ENCODE measurements around the gene STATH.
"Not testable (repeated sequence)": the region's sequence is repeated elsewhere in the genome, so short reads cannot be mapped to it uniquely, and the experiment has no call there.

The STATH gene, protein sequence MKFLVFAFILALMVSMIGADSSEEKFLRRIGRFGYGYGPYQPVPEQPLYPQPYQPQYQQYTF

DNA sequence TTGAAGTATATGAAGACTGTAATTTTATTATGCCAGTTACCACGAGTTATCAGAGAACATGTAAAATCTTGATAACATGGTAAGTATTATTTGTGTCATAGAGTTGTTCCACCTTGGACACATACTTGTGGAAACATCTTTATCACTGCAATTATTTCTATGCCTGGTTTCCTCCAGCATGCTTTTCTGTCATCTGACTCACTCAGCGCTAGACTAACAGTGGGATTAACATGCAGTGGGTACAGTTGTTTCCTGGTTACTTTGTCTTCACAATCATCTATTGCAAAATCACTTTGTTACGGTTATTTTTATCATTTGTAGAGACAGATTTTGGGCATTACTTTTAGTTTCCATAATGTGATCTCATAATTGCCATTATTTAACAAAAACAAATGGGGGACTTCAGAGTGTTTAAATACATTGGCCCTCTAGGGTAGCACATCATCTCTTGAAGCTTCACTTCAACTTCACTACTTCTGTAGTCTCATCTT, at the start of gene STATH:
STATH (plus strand) TSS at position 441 of the 491 bp plus-strand sequence. CDS start 2,472 bp downstream, outside the sequence.
- no peak for DNase-seq

DNA sequence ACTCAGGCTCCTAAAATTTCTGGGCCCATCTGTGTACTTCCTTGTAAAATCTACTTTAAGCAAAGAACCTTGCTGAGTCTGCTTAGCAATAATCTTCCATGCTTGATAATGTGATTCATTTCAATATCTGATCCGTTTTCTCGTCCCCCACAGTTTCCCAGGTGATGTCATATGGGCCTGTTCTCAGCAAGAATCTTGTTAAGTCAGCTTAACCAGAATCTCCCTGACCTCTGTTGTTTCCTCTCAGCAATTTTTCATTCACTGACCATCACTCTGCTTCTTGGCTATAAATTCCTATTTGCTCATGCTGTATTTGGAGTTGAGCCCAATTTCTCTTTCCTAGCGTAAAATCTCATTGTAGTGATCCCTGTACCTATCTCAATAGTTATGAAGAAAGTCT, 44.2 kb upstream of the STATH start:
- no peak for DNase-seq

DNA sequence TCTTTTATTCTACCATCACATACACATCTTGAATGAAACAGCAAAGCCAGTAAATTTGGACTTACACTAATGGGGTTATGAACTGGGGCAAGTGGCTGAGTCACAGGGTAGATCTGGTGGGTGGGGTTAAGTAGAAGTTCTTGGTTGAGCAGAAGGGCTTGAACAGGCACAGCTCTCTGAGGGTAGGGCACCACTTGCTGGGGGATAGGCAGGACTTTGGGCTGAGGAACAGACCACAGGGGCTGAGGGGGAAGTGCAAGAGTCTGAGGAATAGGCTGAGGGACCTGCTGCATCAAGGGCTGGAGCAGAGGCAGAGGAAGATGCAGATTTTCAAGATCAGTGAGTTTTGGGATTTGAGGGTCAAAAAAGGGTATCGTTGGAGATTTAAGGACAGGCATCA, 38.6 kb upstream of the STATH start:
- DNase-seq: no peak

DNA sequence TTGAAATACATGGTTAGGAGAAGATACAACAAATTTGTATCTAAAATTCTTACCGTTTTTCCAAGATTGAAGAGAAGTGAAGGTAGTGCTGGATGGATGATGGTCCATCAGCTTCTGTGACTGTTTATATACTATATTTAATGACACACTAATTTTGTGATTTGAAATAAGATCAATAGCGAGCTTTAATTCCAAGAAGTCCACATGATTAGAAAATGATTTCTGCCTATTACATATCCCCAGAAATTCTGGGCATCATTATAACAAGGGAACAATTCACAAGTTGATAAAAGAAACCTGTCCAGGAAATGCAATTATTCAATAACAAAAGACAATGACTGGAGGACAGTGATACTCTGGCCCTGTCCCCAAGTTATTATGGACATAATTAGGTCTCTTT, 30.1 kb upstream of the STATH start, which contains the start of gene CSN2:
CSN2 (minus strand) TSS at position 101 of the 400 bp plus-strand sequence. CDS start 4,733 bp downstream, outside the sequence.
- no peak for DNase-seq

- no peak for DNase-seq
Measured at GRCh38 chr4:69970071-69970470, 25.7 kb upstream of the STATH start.

DNA sequence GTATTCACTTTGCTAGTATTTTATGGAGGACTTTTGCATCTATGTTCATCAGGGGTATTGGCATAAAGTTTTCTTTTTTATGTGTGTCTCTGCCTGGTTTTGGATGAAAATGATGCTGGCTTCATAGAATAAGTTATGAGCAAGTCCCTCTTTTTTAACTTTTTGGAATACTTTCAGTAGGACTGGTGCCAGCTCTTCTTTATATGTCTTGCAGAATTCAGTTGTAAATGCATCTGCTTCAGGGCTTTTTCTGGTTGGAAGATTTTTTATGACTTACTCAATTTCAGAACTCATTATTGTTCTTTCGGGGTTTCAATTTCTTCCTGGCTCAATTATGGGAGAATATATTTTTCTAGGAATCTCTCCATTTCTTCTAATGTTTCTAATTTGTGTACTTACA, 21.1 kb upstream of the STATH start:
- no peak for DNase-seq

DNA sequence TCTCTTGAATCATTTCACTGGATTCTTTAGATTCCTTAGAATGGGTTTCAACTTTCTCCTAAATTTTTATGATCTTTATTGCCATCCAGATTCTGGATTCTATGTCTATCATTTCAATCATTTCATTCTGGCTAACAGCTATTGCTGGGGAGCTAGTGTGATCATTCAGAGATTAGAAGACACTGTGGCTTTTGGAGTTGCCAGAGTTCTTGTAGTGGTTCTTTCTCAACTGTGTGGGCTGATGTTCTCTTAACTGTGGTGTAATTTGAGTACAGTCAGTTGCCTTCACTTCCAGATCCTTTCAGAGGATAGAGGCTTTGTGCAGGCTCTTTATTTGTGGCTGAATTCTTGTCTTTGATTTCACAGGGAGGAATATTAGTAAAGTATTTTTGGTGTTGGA, 18.2 kb upstream of the STATH start:
- DNase-seq: no peak

GRCh38 chr4:69984030-69984443, 11.7 kb upstream of the STATH start:
- DNase-seq: peak in 1 of 2 donors; percentile 2

DNA sequence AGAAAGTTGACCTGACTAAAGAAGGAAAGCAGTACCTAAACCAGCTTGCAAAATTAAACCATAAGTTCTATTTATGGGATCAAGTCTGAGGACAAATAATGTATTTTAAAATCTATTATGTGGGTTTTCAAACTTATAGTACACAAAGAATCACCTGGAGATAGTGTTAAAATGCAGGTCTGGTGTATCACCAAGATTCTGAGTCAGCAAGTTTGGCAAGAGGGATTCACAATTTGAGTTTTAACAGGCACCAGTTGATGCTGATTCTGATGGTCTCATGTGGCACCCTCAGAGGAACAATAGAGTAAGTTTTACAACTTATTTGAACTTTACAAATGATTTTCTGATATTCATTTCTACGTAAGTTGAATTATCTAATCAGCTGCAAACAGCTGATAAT, 9.1 kb upstream of the STATH start:
- DNase-seq: no peak

- no peak for DNase-seq
Measured at GRCh38 chr4:69991016-69991415, 4.8 kb upstream of the STATH start.

DNA sequence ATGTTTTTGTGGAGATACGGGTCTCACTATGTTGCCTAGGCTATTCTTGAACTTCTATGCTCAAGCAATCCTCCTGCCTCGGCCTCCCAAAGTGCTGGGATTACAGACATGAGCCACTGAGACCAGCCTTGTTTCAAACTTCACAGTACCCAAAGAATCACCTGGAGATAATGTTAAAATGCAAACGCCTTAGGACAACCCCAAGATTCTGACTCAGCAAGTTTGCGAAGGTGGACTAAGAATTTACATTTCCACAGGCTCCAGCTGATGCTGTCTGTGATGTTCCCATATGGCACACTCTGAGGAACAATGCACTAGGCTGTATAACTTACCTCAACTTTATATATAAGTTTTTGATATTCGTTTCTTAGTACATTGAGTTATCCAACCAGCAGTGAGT, 984 bp upstream of the STATH start:
- no peak for DNase-seq

- DNase-seq: no peak
Measured at GRCh38 chr4:69999420-69999819, 3.7 kb downstream of the STATH start.

- no peak for DNase-seq
Measured at GRCh38 chr4:70000711-70001110, 4.9 kb downstream of the STATH start.

DNA sequence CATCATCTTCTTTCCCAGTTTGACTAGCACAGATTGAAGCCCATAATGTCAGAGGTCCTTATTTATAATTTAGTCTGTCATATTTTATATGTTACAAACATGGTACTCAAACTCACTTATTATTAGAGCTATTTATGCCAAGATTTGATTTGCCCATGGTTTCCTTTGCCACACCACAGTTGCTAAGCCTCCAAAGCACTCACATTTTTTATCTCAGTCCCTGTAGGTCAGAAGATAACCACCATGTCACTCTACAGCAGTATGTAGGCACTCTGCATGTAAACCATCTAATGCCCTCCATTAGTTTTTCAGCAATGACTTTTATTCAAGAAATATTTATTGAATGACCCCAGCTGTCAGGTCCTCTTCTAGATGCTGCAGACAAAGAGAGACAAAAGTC, 6.7 kb downstream of the STATH start:
- DNase-seq: no peak

- no peak for DNase-seq
Measured at GRCh38 chr4:70008771-70009170, 13.0 kb downstream of the STATH start.

- not testable (repeated sequence) for DNase-seq
Measured at GRCh38 chr4:70019006-70019405, 23.2 kb downstream of the STATH start.

DNA sequence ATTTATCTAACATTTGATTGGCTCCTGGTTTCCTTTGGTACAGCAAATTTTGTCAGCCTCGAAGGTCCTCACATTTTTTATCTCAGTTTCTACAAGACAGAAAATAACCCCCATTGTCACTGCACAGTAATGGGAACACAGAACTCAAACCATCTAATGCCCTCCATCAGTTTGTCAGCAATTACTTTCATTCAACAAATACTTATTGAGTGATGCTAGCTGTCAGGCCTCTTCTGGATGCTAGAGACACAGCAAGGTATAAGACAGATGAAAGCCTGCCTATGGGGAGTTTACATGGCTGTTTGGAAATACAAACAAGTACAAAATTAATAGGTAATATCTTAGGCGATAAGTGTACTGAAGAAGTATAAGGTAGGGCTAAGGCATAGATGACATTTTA, 27.5 kb downstream of the STATH start:
- DNase-seq: no peak

- no peak for DNase-seq
Measured at GRCh38 chr4:70027011-70027410, 31.2 kb downstream of the STATH start.

GRCh38 chr4:70028159-70028558, 32.4 kb downstream of the STATH start, which contains the start of gene HTN3:
HTN3 (plus strand) TSS chr4:70028459; CDS start chr4:70030741, 2,282 bp downstream.
- DNase-seq: not testable (repeated sequence)

GRCh38 chr4:70037559-70037958, 41.8 kb downstream of the STATH start:
- DNase-seq: not testable (repeated sequence)

GRCh38 chr4:70039928-70040327, 44.2 kb downstream of the STATH start:
- not testable (repeated sequence) for DNase-seq

DNA sequence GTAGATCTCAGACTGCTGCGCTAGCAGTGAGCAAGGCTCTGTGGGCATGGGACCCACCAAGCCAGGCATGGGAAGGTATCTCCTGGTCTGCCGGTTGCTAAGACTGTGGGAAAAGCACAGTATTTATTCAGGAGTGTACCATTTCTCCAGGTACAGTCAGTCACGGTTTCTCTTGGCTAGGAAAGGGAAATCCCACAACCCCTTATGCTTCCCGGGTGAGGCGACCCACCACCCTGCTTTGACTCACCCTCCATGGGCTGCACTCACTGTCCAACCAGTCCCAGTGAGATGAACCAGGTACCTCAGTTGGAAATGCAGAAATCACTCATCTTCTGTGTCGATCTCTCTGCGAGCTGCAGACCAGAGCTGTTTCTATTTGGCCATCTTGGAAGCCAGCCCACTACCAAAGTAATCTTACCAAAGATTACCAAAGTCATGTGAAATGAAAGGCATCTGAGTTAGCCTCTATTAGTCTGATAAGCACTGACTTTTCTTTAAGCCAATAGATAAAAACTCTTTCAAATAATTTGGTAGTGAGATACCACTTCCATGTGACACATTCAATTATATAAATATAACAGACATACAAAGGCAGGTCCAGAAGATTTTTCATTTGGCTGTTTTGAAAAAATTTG, 46.0 kb downstream of the STATH start:
- no peak for DNase-seq

DNA sequence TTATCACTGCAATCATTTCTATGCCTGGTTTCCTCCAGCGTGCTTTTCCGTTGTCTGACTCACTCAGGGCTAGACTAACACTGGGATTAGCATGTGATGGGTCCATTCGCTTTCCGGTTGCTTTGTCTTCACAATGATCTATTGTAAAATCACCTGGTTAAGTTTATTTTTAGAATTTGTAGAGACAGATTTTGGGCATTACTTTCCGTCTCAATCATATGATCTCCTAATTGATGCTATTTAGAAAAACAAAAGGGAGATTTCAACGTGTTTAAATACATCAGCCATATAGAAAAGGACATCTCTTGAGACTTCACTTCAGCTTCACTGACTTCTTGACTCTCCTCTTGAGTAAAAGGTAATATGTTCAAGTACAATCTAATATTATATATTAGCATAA, 54.4 kb downstream of the STATH start, which contains the start of gene HTN1:
HTN1 (plus strand) TSS at position 301 of the 400 bp plus-strand sequence. CDS start 2,639 bp downstream, outside the sequence.
- not testable (repeated sequence) for DNase-seq

All from hippocampal formation (tissue), 2 donors.